CD14-positive monocyte (primary cell): ENCODE data around the gene NKPD1. TPM values are rescaled to one million over a fixed set of nuclear protein-coding genes. Genes with fewer than 3 reads are reported as not detected.

Source experiments
- DNase-seq, 3 donors: peaks; one replicate each; pipeline ENCODE4 v3.0.0-alpha.2; 2011 to 2022
- H2AFZ ChIP-seq: 2 replicates; pipeline ENCODE4 v1.6.0; 2012; ENCODE audit warnings: mild to moderate bottlenecking, low read depth, low read length, inconsistent platforms; ENCODE audit not compliant: insufficient read depth, poor library complexity, severe bottlenecking
- H3K27ac ChIP-seq, 2 donors: 1 replicate in 1 of 2; 2 replicates in 1 of 2; pipeline ENCODE4 v1.5.1; 2012 to 2013; ENCODE audit warnings: low read length in 2 of 2, control low read depth in 1 of 2, inconsistent platforms in 1 of 2, low read depth in 1 of 2, mild to moderate bottlenecking in 1 of 2
- H3K27me3 ChIP-seq, 2 donors: one replicate each; pipeline versions ENCODE4 v1.6.0 to v1.6.1; 2011 to 2013; ENCODE audit warnings: low read length in 2 of 2; ENCODE audit not compliant: control insufficient read depth in 2 of 2, insufficient read depth in 2 of 2
- H3K36me3 ChIP-seq, 2 donors: replicated peaks in 1 of 2; 1 replicate in 1 of 2; 2 replicates in 1 of 2; pipeline versions ENCODE4 v1.5.1 to v1.6.1; 2012 to 2013; ENCODE audit warnings: low read length in 2 of 2, control low read depth in 1 of 2, inconsistent platforms in 1 of 2, mild to moderate bottlenecking in 1 of 2; ENCODE audit not compliant: insufficient read depth in 2 of 2, control insufficient read depth in 1 of 2
- H3K4me1 ChIP-seq, 2 donors: 1 replicate in 1 of 2; 2 replicates in 1 of 2; pipeline versions ENCODE4 v1.5.1 to v1.6.1; 2012 to 2013; ENCODE audit warnings: low read length in 2 of 2, control low read depth in 1 of 2, inconsistent platforms in 1 of 2, mild to moderate bottlenecking in 1 of 2, moderate library complexity in 1 of 2; ENCODE audit not compliant: insufficient read depth in 2 of 2, control insufficient read depth in 1 of 2
- H3K4me2 ChIP-seq: replicated peaks from 2 replicates; pipeline ENCODE3; 2012; ENCODE audit warnings: low read length, moderate library complexity, mild to moderate bottlenecking; ENCODE audit not compliant: poor library complexity, severe bottlenecking; ENCODE audit errors: extremely low read depth
- H3K4me3 ChIP-seq, 3 experiments: fragments of 200-600 bp in 1 of 3; sonication (generic) in 1 of 3; replicated peaks in 1 of 3; 1 replicate in 2 of 3; 2 replicates in 1 of 3; pipeline ENCODE4 v1.5.1; 2011 to 2013; ENCODE audit warnings: low read length in 3 of 3, mild to moderate bottlenecking in 3 of 3, control low read depth in 2 of 3, low read depth in 2 of 3, inconsistent platforms in 1 of 3, moderate library complexity in 1 of 3
- H3K79me2 ChIP-seq: 2 replicates; pipeline ENCODE4 v1.6.0; 2012; ENCODE audit warnings: mild to moderate bottlenecking, control low read depth, inconsistent platforms, low read length, moderate library complexity; ENCODE audit not compliant: insufficient read depth
- H3K9ac ChIP-seq: 2 replicates; pipeline ENCODE4 v1.6.0; 2017; ENCODE audit warnings: low read length, mild to moderate bottlenecking; ENCODE audit not compliant: insufficient read depth, poor library complexity, severe bottlenecking
- H3K9me3 ChIP-seq, 2 donors: replicated peaks in 1 of 2; 1 replicate in 1 of 2; 2 replicates in 1 of 2; pipeline versions ENCODE4 v1.5.1 to v1.6.1; 2012 to 2013; ENCODE audit warnings: low read length in 2 of 2, control low read depth in 1 of 2; ENCODE audit not compliant: control insufficient read depth in 1 of 2, insufficient read depth in 1 of 2
- H4K20me1 ChIP-seq: 2 replicates; pipeline ENCODE4 v1.6.0; 2012; ENCODE audit warnings: mild to moderate bottlenecking, low read length, control low read depth, moderate library complexity; ENCODE audit not compliant: insufficient read depth
- H3K27ac Mint-ChIP-seq, 7 donors: one replicate each; pipeline ENCODE4 v1.8.0; 2020; ENCODE audit warnings: mild to moderate bottlenecking in 7 of 7, mixed read lengths in 7 of 7, moderate library complexity in 6 of 7, inconsistent platforms in 2 of 7
- H3K27me3 Mint-ChIP-seq, 3 donors: one replicate each; pipeline ENCODE4 v1.8.0; 2021 to 2022; ENCODE audit warnings: low read depth in 3 of 3, mild to moderate bottlenecking in 3 of 3, mixed read lengths in 3 of 3, moderate library complexity in 3 of 3, inconsistent platforms in 1 of 3
- H3K36me3 Mint-ChIP-seq, 2 donors: one replicate each; pipeline ENCODE4 v1.8.0; 2020; ENCODE audit warnings: mixed read lengths in 2 of 2, inconsistent platforms in 1 of 2, mild to moderate bottlenecking in 1 of 2
- H3K4me1 Mint-ChIP-seq: one replicate; pipeline ENCODE4 v1.8.0; 2020; ENCODE audit warnings: mild to moderate bottlenecking, mixed read lengths
- H3K4me3 Mint-ChIP-seq, 2 donors: one replicate each; pipeline ENCODE4 v1.8.0; 2020; ENCODE audit warnings: mild to moderate bottlenecking in 2 of 2, mixed read lengths in 2 of 2, moderate library complexity in 1 of 2
- H3K9me3 Mint-ChIP-seq, 7 donors: one replicate each; pipeline ENCODE4 v1.8.0; 2020 to 2022; ENCODE audit warnings: mixed read lengths in 7 of 7, mild to moderate bottlenecking in 6 of 7, moderate library complexity in 6 of 7, inconsistent platforms in 2 of 7
- CTCF ChIP-seq: fragments of 200-600 bp; IDR thresholded peaks from one replicate; pipeline ENCODE4 v1.8.0; 2022; ENCODE audit warnings: antibody characterized with exemption, mild to moderate bottlenecking
- WGBS: methylation state at CpG from one replicate; pipeline ENCODE4 v1.1.5; 2013; ENCODE audit warnings: missing lambda C conversion rate; ENCODE audit not compliant: insufficient coverage; 5-methylcytosine and 5-hydroxymethylcytosine counted together
- intact Hi-C, 2 donors: fragments of 100-400 bp; cut with micrococcal nuclease; formaldehyde crosslinking; loops; one replicate each; pipeline versions ENCODE4 v1.15.0 to v1.15.1; 2023
- polyA plus RNA-seq, 3 donors: library from polyadenylated mRNA; depleted of rRNA in 1 of 3; unstranded in 2 of 3; stranded (reverse) in 1 of 3; fragments of 300-500 nt in 2 of 3; fragments of >200 nt in 1 of 3; fragmentation: Illumina TruSeq in 2 of 3; gene quantifications; 1 replicate in 2 of 3; 2 replicates in 1 of 3; pipeline ENCODE4 v1.2.3, GENCODE V29; 2012 to 2021

The NKPD1 gene
- polyA plus RNA-seq, 3 donors, result 0.11 TPM; not detected in 2

- Histone ChIP-seq H3K9ac (no peak overlapping the region), H3K27me3 (no peaks in the 10 kb centered on the region), H3K4me1 (no peaks in the 10 kb centered on the region), H3K9me3 (no peaks in the 10 kb centered on the region), H3K27ac (no peak overlapping the region), H3K79me2 (peaks cover 13% of the 10 kb centered on the region), H3K4me2 (no peak overlapping the region), H2AFZ (no peak overlapping the region), H3K4me3 (no peak overlapping the region), H3K36me3 (peaks cover 0 to 5% of the 10 kb centered on the region in 2 donors), H4K20me1 (peaks cover 60% of the 10 kb centered on the region)
- Mint-ChIP-seq H3K36me3 (peaks cover 2 to 4% of the 10 kb centered on the region in 2 donors), H3K9me3 (no peaks in the 10 kb centered on the region), H3K4me1 (peaks cover 6% of the 10 kb centered on the region), H3K27ac (peak overlapping the region in 3 of 7 donors; percentile 54 to 63 (median 54)), H3K27me3 (peaks cover 0 to 2% (median 2%) of the 10 kb centered on the region in 3 donors), H3K4me3 (no peak overlapping the region)
- no peak for TF ChIP-seq CTCF
- 94% methylated on average over 7 of the region's 21 CpGs for WGBS
- intact Hi-C loops, result no loop called here
- DNase-seq, result no peak
These were observed 25.5 kb downstream of the NKPD1 start for GRCh38 chr19:45135176-45135885.

- H3K27ac ChIP-seq, result no peak overlapping the region
These were observed 27.1 kb downstream of the NKPD1 start for GRCh38 chr19:45133661-45134060.

More at GRCh38 chr19:45133661-45134060, 27.1 kb downstream of the NKPD1 start:
- TF ChIP-seq CTCF, result no peak
- DNase-seq, result no peak
- Mint-ChIP-seq H3K36me3 (peaks cover 2 to 3% of the 10 kb centered on the region in 2 donors), H3K27ac (peak overlapping the region in 1 of 7 donors; percentile 58), H3K4me3 (no peak overlapping the region), H3K27me3 (peaks cover 0 to 2% (median 2%) of the 10 kb centered on the region in 3 donors), H3K4me1 (peaks cover 6% of the 10 kb centered on the region), H3K9me3 (no peaks in the 10 kb centered on the region)
- no peaks in the 10 kb centered on the region for H3K27me3 ChIP-seq
- no peak overlapping the region for H3K4me3 ChIP-seq
- no peak overlapping the region for H3K4me2 ChIP-seq
- peaks cover 0 to 5% of the 10 kb centered on the region in 2 donors for H3K36me3 ChIP-seq
- H4K20me1 ChIP-seq, result peaks cover 64% of the 10 kb centered on the region
- H2AFZ ChIP-seq, result no peak overlapping the region
- intact Hi-C loops, result no loop called here
- no peak overlapping the region for H3K9ac ChIP-seq
- no peaks in the 10 kb centered on the region for H3K4me1 ChIP-seq
- no peaks in the 10 kb centered on the region for H3K9me3 ChIP-seq
- peaks cover 13% of the 10 kb centered on the region for H3K79me2 ChIP-seq
- 97% methylated on average over 5 of the region's 8 CpGs for WGBS
